ENCODE measurements around the gene TSPEAR.
"Not testable (repeated sequence)": the region's sequence is repeated elsewhere in the genome, so short reads cannot be mapped to it uniquely, and the experiment has no call there.

Gene TSPEAR

DNA sequence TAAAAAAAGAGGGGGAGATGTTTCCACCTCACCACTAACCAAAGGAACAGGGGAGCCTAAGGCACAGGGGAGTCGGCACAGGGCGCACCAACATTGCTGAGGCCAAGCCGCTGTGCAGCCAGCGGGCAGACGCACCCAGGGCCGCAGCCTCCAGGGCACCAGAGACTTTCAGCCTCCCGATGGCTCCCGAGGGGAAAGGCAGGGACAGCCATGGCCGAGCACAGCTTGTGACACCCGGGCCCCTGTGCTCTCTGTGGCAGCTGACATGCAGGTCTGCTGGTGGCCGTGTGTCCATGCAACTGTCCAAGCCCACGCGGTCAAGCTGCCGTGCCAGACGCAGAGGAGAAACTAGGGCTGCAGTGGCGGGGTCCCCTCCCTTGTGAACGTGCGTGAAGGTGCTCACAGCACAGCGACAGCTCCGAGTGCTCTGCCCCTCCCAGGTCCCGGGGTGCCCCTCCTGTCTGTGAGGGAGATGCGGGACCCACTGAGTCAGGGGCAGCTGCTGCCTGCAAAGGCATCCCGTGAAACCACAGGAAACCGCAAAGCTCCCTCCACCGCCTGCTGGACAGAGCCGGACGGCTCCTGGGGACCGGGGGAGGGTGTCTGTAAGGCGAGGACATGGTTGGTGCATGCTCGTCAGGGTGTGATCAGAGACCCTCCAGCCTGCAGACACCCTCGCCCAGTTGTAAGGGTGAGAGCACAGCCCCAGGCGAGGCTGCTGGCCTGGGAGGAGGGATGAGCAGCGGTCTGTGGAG lies 62.6 kb downstream of the TSPEAR start:
- no peak for DNase-seq

GRCh38 chr21:44647222-44647552 lies 64.2 kb downstream of the TSPEAR start:
- no peak for DNase-seq

- DNase-seq: not testable (repeated sequence)
Measured at GRCh38 chr21:44646366-44647221, 64.8 kb downstream of the TSPEAR start, which contains the start of gene KRTAP10-11. TSS of gene KRTAP10-11 (plus strand) at chr21:44646414. CDS start at chr21:44646459, 45 bp downstream.

- DNase-seq: no peak
Measured at GRCh38 chr21:44644878-44645277, 66.5 kb downstream of the TSPEAR start.

DNA sequence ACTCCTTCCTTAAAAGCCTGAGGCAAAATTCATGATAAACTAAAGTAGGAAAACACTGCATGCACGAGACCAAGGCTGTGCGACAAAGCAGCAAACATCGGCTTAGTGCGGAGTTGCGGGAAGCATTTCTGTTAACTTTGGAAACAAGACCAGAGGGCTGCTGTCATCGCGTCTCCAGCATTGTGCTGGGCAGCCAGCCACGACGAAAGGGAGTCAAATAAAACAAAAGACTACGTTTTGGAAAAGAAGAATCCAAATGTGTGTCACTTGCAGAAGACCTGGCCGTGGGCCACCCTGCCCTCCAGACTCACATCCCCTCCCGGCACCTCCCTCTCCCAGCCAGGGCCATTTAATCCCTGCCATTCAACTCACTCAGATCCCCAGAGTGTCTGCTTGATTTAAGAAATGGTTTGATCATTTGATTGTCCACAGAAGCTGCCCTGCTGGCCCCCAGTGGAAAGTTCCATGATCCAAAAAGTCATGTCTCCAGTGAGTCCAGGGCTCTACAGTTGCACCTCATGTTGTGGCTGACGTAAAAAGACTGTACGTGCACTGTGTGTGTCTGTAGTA lies 67.5 kb downstream of the TSPEAR start:
- DNase-seq: no peak

- DNase-seq: no peak
Measured at GRCh38 chr21:44640761-44641160, 70.6 kb downstream of the TSPEAR start.

DNA sequence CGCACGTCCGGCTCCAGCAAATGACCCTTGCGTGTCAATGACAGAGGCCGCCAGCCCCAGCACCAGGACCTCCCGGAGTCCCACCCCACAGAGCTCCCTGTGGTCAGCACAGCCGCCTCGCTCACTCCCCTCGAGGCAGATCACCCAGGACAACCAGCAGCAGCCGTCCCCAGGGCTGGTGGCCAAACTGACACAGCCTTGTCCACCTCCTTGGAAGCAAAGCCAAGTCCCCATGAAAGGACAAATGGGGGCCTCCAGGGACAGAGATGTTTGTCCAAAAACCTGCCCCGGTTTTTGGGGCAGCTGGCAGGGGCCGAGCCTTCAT lies 72.1 kb downstream of the TSPEAR start:
- DNase-seq: no peak

GRCh38 chr21:44638506-44639330 lies 72.7 kb downstream of the TSPEAR start:
- not testable (repeated sequence) for DNase-seq

DNA sequence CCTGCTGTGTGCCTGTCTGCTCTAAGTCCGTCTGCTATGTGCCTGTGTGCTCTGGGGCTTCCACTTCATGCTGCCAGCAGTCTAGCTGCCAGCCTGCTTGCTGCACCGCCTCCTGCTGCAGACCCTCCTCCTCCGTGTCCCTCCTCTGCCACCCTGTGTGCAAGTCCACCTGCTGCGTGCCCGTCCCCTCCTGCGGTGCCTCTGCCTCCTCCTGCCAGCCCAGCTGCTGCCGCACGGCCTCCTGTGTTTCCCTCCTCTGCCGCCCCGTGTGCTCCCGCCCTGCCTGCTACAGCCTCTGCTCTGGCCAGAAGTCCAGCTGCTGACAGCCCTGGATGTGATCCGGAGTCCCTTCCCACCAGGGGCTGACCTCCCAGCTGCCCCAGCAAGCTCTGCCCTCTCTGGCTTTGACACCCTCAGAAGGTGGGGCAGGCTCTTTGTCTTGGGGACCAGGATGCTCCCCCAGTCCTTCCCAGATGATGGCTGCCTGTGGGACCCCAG lies 73.5 kb downstream of the TSPEAR start:
- DNase-seq: not testable (repeated sequence)

GRCh38 chr21:44637018-44637850 lies 74.1 kb downstream of the TSPEAR start, which contains the start of gene KRTAP10-10:
TSS of gene KRTAP10-10 (plus strand) at chr21:44637356. CDS start at chr21:44637418, 62 bp downstream.
- no peak for DNase-seq

DNA sequence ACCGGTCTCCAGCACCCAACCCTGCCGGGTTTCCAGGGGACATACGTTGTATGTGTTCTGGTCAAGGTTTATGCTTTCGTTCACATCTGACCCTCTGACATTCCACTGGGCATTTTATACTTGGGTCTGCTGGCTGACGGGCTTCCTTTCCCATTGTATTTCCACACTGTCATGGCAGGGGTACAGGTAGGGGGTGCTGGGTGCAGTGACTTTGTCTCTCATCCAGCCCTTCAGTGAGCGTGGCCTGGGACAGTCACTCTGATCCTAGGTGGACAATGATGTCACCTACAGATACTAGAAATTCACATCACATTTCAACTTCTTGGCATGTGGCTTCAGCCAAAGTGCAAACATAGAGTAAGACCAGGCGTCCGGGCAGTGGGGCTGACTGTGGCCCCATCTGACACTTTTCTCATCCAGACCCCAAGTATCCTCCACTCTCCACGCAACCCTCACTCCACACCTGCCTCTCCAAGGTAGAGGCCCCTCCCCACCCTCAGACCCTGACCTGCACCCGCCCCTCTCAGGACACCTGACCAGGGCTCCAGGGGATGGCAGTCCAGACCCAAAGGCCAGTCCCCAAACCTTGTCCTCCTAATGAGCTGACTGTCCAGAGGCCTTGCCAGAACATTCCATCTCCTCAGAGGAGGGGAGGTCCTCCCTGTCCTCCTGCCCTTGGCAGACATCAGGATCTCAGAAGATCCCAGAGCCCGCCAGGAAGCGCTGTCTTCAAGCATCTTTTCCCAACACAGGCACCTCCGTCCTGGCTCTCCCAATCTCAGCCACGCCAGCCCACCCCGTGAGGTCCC lies 75.0 kb downstream of the TSPEAR start:
- DNase-seq: no peak

DNA sequence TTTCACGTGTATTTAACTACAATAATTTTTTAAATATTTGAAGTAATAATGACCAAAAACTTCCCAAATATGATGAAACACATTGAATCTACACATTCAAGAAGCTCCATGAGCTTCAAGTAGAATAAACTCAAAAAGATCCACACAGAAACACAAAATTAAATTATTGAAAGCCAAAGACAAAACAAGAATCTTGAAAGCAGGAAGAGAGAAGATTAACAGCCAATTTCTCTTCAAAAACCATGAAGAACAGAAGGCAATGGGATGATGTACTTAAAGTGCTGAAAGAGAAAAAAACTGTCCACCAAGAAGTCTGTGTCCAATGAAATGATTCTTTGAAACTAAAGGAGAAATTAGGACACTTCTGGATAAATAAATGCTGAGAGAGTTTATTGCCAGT lies 79.3 kb downstream of the TSPEAR start:
- DNase-seq: no peak

DNA sequence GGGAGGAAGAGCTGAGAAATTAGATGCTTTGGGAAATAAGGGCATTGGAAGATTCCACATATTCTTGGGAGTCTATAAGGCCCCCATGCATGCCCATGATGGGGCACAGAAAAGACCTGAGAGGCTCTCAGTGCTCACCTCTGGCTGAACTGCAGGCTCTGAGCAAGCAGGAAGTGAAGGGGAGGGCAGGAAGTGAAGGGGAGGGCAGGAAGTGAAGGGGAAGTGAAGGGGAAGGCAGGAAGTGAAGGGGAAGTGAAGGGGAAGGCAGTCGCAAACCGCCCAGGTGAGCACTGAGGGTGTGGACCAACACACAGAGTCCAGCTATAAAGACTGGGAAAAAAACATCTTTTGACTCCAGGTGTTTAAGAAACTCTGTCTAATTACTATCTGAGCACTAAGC lies 80.9 kb downstream of the TSPEAR start:
- no peak for DNase-seq

DNA sequence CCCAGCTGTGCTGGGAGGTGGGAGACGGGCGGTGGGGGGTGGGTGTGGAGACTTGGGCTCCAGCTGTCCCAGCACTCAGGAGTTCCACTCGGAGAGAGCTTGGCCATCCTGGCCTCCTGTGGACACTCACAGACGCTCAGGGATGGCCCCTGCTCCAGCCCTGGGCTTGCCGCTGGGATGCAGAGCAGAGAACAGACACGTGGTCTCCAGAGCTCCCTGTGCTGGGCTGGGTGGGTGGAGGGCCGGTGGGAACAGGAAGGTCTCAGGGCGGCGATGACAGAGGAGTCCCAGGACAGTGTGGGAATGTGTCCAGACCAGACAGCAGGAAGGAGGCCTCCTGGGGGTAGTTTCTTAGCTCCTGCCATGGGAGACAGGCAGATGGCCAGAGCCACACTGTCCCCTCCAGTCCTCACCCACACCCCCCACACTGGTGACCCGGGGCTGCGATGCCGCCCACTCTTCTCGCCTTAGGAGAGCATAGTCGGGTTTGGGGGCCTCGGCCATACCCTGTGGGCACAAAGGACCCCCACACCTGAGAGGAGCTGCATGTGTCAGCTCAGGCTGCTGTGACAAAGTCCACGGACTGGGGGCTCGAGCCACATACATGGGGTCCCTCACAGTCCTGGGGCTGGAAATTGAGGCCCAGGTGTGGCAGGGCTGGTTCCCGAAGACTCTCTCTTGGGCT lies 82.5 kb downstream of the TSPEAR start:
- no peak for DNase-seq

DNA sequence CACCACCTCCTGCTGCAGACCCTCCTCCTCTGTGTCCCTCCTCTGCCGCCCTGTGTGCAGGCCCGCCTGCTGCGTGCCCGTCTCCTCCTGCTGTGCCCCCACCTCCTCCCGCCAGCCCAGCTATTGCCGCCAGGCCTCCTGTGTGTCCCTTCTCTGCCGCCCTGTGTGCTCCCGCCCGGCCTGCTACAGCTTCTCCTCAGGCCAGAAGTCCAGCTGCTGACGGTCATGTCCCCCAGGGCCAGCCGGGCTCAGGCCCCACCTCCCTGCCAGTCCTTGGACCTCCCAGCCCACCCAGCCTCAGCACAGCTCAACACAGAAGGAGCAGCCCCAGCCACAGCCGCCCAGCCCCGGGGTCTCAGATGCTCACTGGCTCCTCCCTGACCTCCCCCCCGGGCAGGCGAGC lies 83.5 kb downstream of the TSPEAR start:
- not testable (repeated sequence) for DNase-seq

- DNase-seq: not testable (repeated sequence)
Measured at GRCh38 chr21:44627181-44627822, 84.1 kb downstream of the TSPEAR start.

DNA sequence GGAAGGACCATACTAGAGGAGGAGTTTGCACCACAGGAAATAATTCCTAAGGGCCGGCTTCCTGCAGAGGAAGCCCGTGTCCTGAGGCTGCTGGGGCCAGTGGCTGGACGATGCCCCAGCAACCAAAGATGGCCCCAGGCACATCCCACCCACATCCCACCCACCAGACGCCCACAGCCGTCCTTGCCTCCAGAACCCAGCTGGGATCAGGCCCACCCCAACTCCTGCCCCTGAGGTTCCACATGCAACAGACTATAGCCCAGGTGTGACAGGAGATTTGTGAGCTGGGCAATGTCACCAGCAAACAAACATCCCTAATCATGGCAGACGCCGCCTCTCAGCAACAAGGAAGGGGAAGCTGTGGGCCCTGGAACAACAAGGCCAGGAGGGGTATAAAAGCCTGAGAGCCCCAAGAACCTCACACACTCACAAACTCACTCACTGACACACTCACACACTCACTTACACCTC lies 84.7 kb downstream of the TSPEAR start, which contains the start of gene KRTAP10-9:
Gene KRTAP10-9 (plus strand): TSS at position 421 of the 471 bp plus-strand sequence. CDS start 79 bp downstream, outside the sequence.
- no peak for DNase-seq

GRCh38 chr21:44626262-44626661 lies 85.1 kb downstream of the TSPEAR start:
- no peak for DNase-seq

DNA sequence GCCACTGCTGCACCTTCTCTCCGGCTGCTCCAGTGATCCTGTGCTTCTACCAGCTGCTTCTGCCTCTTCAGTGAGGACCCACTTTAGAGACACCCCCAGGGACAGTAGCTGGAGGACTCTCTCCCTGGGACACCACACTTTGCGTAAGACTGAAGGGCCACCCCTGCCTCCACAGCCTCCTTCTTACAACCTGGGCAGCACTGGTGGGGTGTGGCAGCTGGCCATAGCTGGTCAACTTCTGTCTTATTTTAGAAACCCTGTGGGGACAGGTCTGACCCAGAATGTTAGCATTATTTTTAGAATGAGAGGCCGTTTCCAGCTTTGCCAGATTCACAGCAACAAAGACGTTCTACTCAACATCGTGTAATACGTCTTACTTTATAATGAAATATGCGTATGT lies 85.6 kb downstream of the TSPEAR start:
- no peak for DNase-seq
